Hematopoietic multipotent progenitor cell (in vitro differentiated cells): Measurements from ENCODE around the gene HPS1. TPM values are rescaled to one million over a fixed set of nuclear protein-coding genes. Genes with fewer than 3 reads are reported as not detected.

ENCODE experiments used
- DNase-seq, 3 donors: peaks; one replicate each; pipeline ENCODE4 v3.0.0-alpha.2; 2011 to 2015; ENCODE audit warnings: low read depth in 2 of 3, low spot score in 2 of 3
- total RNA-seq: library from RNA; depleted of rRNA; stranded (reverse); fragments of >200 nt; gene quantifications from one replicate; pipeline ENCODE4 v1.2.3, GENCODE V29; 2012

Gene HPS1
- total RNA-seq, 1 donor = 50.1 TPM

- no peak for DNase-seq
These were observed 19.1 kb upstream of the HPS1 start for GRCh38 chr10:98465866-98466265.

- DNase-seq = peak in 2 of 3 donors; percentile 33 to 55
These were observed 17.4 kb upstream of the HPS1 start for GRCh38 chr10:98463976-98464754.

GRCh38 chr10:98463016-98463415 is 16.3 kb upstream of the HPS1 start:
- DNase-seq = peak in 1 of 3 donors; percentile 15

- DNase-seq = no peak
These were observed 14.7 kb upstream of the HPS1 start for GRCh38 chr10:98461500-98461842.

GRCh38 chr10:98460837-98461499 is 14.2 kb upstream of the HPS1 start:
- peak in 2 of 3 donors; percentile 9 to 23 for DNase-seq

GRCh38 chr10:98458809-98459784 is 12.4 kb upstream of the HPS1 start:
- no peak for DNase-seq

GRCh38 chr10:98457721-98458120 is 11.0 kb upstream of the HPS1 start:
- no peak for DNase-seq

- DNase-seq = no peak
These were observed 10.1 kb upstream of the HPS1 start for GRCh38 chr10:98456686-98457482.

- DNase-seq = no peak
These were observed 9.4 kb upstream of the HPS1 start for GRCh38 chr10:98456043-98456570.

- no peak for DNase-seq
These were observed 7.0 kb upstream of the HPS1 start for GRCh38 chr10:98453729-98454128.

- DNase-seq = no peak
These were observed 3.9 kb upstream of the HPS1 start for GRCh38 chr10:98450618-98451017.

GRCh38 chr10:98449287-98449686 is 2.6 kb upstream of the HPS1 start:
- DNase-seq = no peak

- no peak for DNase-seq
These were observed 529 bp downstream of the HPS1 start for GRCh38 chr10:98446151-98446660.

- DNase-seq = no peak
These were observed 1.4 kb downstream of the HPS1 start for GRCh38 chr10:98445200-98445812.

- DNase-seq = no peak
These were observed 2.3 kb downstream of the HPS1 start for GRCh38 chr10:98444314-98445006.

GRCh38 chr10:98438715-98439114 is 8.0 kb downstream of the HPS1 start:
- no peak for DNase-seq

- DNase-seq = no peak
These were observed 10.0 kb downstream of the HPS1 start for GRCh38 chr10:98436704-98437103.

- DNase-seq = no peak
These were observed 11.6 kb downstream of the HPS1 start for GRCh38 chr10:98435178-98435577.
